ENCODE results near the gene MGAT4B. TPM values are rescaled to one million over a fixed set of nuclear protein-coding genes. Genes with fewer than 3 reads are reported as not detected.

MGAT4B gene
- total and polyA plus RNA-seq, 2 experiments from 2014 or later = 159 to 243 TPM

DNA sequence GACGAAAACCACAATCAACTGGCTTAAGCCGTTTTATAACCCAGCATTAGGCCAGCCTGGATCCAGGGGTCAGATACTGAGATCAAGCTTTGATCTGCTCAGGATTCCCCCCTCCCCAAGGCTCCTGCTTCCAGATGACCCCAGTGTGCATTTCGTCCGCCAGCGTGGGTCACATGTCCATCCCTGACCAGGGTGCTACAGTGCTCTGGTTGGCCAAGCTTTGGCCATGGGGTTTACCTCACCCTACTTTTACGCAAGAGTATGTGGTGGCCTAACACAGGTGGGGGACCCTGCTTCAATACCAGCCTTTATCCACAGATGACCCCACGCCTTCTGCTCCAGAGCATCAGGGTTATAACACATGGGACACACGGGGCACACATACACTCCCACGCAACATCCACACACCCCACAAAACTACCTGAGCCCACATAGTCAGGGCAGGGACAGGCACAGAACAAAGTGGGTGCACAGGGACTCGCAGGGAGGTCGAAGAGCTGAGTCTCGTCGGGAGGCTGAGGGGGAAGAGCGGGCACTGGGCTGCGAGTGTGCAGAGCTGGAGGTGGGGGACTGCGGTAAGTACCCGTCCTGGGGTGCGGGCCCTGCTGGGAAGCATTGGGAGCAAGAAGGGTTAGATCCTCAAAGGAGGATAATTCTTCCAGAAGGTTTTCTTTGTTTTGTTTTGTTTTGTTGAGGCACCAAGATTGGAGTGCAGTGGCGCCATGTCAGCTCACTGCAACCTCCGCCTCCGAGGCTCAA, 9.0 kb upstream of the MGAT4B start:
- no peaks in the 10 kb centered on the region for H3K9me2 ChIP-seq (replicated peaks; ENCODE audit: insufficient read depth)
- no peak overlapping the region for H3K4me2 ChIP-seq
- no peak overlapping the region for H2AFZ ChIP-seq
- TF ChIP-seq EZH2 (IDR thresholded peaks at IDR 0.05; ENCODE audit: borderline replicate concordance) (no peak), EZH2phosphoT487 (IDR thresholded peaks at IDR 0.05; ENCODE audit: low read depth, severe bottlenecking, unreplicated experiment) (no peak)
- TF ChIP-seq, protein P1, sequence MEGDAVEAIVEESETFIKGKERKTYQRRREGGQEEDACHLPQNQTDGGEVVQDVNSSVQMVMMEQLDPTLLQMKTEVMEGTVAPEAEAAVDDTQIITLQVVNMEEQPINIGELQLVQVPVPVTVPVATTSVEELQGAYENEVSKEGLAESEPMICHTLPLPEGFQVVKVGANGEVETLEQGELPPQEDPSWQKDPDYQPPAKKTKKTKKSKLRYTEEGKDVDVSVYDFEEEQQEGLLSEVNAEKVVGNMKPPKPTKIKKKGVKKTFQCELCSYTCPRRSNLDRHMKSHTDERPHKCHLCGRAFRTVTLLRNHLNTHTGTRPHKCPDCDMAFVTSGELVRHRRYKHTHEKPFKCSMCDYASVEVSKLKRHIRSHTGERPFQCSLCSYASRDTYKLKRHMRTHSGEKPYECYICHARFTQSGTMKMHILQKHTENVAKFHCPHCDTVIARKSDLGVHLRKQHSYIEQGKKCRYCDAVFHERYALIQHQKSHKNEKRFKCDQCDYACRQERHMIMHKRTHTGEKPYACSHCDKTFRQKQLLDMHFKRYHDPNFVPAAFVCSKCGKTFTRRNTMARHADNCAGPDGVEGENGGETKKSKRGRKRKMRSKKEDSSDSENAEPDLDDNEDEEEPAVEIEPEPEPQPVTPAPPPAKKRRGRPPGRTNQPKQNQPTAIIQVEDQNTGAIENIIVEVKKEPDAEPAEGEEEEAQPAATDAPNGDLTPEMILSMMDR (IDR thresholded peaks at IDR 0.05; ENCODE audit: poor library complexity) = no peak
- no peaks in the 10 kb centered on the region for H3K9me3 ChIP-seq (ENCODE audit: low read depth)
- H3K79me2 ChIP-seq = peaks cover 8% of the 10 kb centered on the region
- no peak overlapping the region for H3K4me3 ChIP-seq
- no peak overlapping the region for H3K27ac ChIP-seq
- no peaks in the 10 kb centered on the region for H4K20me1 ChIP-seq (ENCODE audit: insufficient read depth, poor library complexity, severe bottlenecking)
- H3K4me1 ChIP-seq (ENCODE audit: insufficient read depth) = peaks cover 31% of the 10 kb centered on the region
- WGBS (ENCODE audit: low lambda C conversion rate, missing lambda C conversion rate) = 91% methylated on average over 21 of the region's 21 CpGs
- no peaks in the 10 kb centered on the region for H3K36me3 ChIP-seq (replicated peaks; ENCODE audit: insufficient read depth, low read depth)
- no peaks in the 10 kb centered on the region for H3K27me3 ChIP-seq
- DNase-seq (ENCODE audit: low spot score) = no peak

DNA sequence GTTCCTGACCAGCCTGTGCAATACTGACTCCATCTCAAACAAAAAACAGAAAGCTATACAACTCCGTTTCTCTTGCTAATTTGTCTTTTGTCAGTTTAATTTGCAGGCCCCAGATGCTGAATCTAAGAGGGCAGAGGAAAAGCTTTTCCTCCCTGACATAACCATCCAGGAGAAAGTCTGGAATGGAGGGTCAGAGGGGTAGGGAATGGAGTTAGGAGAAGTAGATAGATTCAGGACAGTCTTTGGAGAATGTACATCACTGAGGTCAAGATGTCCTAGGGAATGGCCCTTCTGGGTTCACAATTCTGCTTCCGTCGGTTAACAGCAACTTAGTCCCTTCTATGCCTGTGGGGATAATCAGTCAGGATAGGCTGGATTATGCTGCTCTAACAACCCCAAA, 7.4 kb upstream of the MGAT4B start:
- H3K27me3 ChIP-seq = no peaks in the 10 kb centered on the region
- no peak overlapping the region for H2AFZ ChIP-seq
- DNase-seq (ENCODE audit: low spot score) = no peak
- TF ChIP-seq, protein P1 (IDR thresholded peaks at IDR 0.05; ENCODE audit: poor library complexity) = no peak
- no peak for TF ChIP-seq EZH2phosphoT487 (IDR thresholded peaks at IDR 0.05; ENCODE audit: low read depth, severe bottlenecking, unreplicated experiment)
- no peak for TF ChIP-seq EZH2 (IDR thresholded peaks at IDR 0.05; ENCODE audit: borderline replicate concordance)
- H3K4me1 ChIP-seq (ENCODE audit: insufficient read depth) = peaks cover 16% of the 10 kb centered on the region
- H3K9me2 ChIP-seq (replicated peaks; ENCODE audit: insufficient read depth) = no peaks in the 10 kb centered on the region
- H3K4me2 ChIP-seq = no peak overlapping the region
- no peak overlapping the region for H3K27ac ChIP-seq
- H3K4me3 ChIP-seq = no peak overlapping the region
- 84% methylated on average over 3 of the region's 3 CpGs for WGBS (ENCODE audit: low lambda C conversion rate, missing lambda C conversion rate)
- H4K20me1 ChIP-seq (ENCODE audit: insufficient read depth, poor library complexity, severe bottlenecking) = no peaks in the 10 kb centered on the region
- H3K9me3 ChIP-seq (ENCODE audit: low read depth) = no peaks in the 10 kb centered on the region
- no peaks in the 10 kb centered on the region for H3K36me3 ChIP-seq (replicated peaks; ENCODE audit: insufficient read depth, low read depth)
- peaks cover 10% of the 10 kb centered on the region for H3K79me2 ChIP-seq

- no peak overlapping the region for H3K4me2 ChIP-seq
- WGBS (ENCODE audit: low lambda C conversion rate, missing lambda C conversion rate) = 88% methylated on average over 5 of the region's 5 CpGs
- no peak overlapping the region for H3K4me3 ChIP-seq
These were observed 6.4 kb upstream of the MGAT4B start for GRCh38 chr5:179812997-179813607.

More at GRCh38 chr5:179812997-179813607, 6.4 kb upstream of the MGAT4B start:
- no peaks in the 10 kb centered on the region for H4K20me1 ChIP-seq (ENCODE audit: insufficient read depth, poor library complexity, severe bottlenecking)
- no peak overlapping the region for H2AFZ ChIP-seq
- TF ChIP-seq EZH2 (IDR thresholded peaks at IDR 0.05; ENCODE audit: borderline replicate concordance) = no peak
- TF ChIP-seq, protein P1 (IDR thresholded peaks at IDR 0.05; ENCODE audit: poor library complexity) = no peak
- TF ChIP-seq EZH2phosphoT487 (IDR thresholded peaks at IDR 0.05; ENCODE audit: low read depth, severe bottlenecking, unreplicated experiment) = no peak
- no peaks in the 10 kb centered on the region for H3K9me2 ChIP-seq (replicated peaks; ENCODE audit: insufficient read depth)
- peaks cover 11% of the 10 kb centered on the region for H3K4me1 ChIP-seq (ENCODE audit: insufficient read depth)
- H3K27me3 ChIP-seq = no peaks in the 10 kb centered on the region
- peaks cover 15% of the 10 kb centered on the region for H3K79me2 ChIP-seq
- no peaks in the 10 kb centered on the region for H3K9me3 ChIP-seq (ENCODE audit: low read depth)
- H3K36me3 ChIP-seq (replicated peaks; ENCODE audit: insufficient read depth, low read depth) = no peaks in the 10 kb centered on the region
- no peak overlapping the region for H3K27ac ChIP-seq
- DNase-seq (ENCODE audit: low spot score) = no peak

All from hepatocyte (in vitro differentiated cells).